ENCODE measurements around the gene NTN4.

- TF ChIP-seq CTCF (IDR thresholded peaks at IDR 0.05) (peak; percentile 38 to 66 (median 50)), POLR2A (IDR thresholded peaks at IDR 0.05) (no peak), EP300 (IDR thresholded peaks at IDR 0.05; ENCODE audit: low read depth) (no peak)
These were observed 29.6 kb upstream of the NTN4 start for GRCh38 chr12:95820096-95820703.
